Esophagus muscularis mucosa (tissue), 3 donors: ENCODE measurements around the gene AGPAT1.

Experiments
- CTCF ChIP-seq, 3 experiments: fragments of 200-600 bp in 2 of 3; fragments of 450-650 bp in 1 of 3; sonication (generic) in 2 of 3; IDR thresholded peaks; one replicate each; pipeline ENCODE4 v1.5.1; 2017 to 2019; ENCODE audit warnings: antibody characterized with exemption in 3 of 3, mild to moderate bottlenecking in 2 of 3, moderate library complexity in 1 of 3
- POLR2AphosphoS5 ChIP-seq, 2 donors: sonication (generic); formaldehyde crosslinking; IDR thresholded peaks; one replicate each; pipeline ENCODE4 v1.6.1; 2017; ENCODE audit warnings: antibody characterized with exemption in 2 of 2

- TF ChIP-seq POLR2AphosphoS5 (IDR thresholded peaks at IDR 0.05) (no peak), CTCF (IDR thresholded peaks at IDR 0.05) (no peak)
Observed at GRCh38 chr6:32176476-32177182, 745 bp upstream of the AGPAT1 start.
